Glomerular visceral epithelial cell (primary cell): ENCODE data around the gene DENND1A.
"Not testable (repeated sequence)": the region's sequence is repeated elsewhere in the genome, so short reads cannot be mapped to it uniquely, and the experiment has no call there.

ENCODE experiments used
- DNase-seq: peaks from one replicate; pipeline ENCODE4 v3.0.0-alpha.2; 2016; ENCODE audit errors: extremely low spot score

DENND1A gene, protein sequence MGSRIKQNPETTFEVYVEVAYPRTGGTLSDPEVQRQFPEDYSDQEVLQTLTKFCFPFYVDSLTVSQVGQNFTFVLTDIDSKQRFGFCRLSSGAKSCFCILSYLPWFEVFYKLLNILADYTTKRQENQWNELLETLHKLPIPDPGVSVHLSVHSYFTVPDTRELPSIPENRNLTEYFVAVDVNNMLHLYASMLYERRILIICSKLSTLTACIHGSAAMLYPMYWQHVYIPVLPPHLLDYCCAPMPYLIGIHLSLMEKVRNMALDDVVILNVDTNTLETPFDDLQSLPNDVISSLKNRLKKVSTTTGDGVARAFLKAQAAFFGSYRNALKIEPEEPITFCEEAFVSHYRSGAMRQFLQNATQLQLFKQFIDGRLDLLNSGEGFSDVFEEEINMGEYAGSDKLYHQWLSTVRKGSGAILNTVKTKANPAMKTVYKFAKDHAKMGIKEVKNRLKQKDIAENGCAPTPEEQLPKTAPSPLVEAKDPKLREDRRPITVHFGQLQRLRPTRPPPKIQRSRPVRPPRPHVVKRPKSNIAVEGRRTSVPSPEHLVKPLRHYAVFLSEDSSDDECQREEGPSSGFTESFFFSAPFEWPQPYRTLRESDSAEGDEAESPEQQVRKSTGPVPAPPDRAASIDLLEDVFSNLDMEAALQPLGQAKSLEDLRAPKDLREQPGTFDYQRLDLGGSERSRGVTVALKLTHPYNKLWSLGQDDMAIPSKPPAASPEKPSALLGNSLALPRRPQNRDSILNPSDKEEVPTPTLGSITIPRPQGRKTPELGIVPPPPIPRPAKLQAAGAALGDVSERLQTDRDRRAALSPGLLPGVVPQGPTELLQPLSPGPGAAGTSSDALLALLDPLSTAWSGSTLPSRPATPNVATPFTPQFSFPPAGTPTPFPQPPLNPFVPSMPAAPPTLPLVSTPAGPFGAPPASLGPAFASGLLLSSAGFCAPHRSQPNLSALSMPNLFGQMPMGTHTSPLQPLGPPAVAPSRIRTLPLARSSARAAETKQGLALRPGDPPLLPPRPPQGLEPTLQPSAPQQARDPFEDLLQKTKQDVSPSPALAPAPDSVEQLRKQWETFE

DNA sequence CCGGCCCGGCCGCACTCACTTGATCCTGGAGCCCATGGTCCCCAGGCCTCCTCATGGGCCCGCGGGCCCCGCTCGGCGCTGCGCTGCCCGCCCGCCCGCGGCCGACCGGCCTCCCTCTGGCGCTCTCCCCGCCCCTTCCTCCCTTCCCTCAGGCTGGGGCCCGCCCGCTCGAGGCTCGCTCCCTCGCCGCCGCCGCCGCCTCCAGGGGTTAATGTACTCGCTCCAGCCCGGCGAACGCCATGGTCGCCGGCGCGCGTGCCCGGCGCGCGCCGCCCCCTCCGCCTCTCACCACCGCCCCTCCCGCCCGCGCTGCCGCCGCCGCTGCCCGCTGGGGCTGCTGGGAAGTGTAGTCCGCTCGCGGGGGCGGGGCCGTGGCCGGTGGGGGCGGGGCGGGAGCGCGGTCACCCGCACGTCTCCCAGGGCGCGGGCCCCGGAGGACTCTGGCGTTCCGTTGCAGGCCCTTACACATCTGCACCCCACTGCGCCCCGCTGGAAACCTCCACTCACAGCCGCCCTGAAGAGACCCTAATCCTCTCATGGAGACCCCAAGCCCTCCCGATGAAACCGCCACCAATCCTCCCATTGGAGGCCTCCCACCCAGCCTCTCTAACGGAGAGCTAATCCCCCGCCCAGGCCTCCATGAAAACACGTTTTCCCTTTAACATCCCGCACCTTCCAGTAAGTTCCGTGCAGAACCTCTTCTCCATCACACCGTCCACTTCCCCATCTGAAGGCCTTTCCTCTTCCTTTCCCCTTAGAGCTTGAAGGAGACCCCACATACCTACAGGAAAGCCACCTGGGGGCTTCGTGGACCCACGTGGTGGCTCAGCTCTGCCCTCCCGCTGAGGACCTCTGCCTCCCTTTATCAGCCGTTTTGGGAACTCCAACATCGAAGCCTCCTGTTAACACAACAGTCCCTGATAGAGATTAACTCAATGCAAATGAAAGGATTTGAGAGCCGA lies at the start of gene DENND1A:
Gene DENND1A (minus strand): TSS at position 257 of the 962 bp plus-strand sequence. CDS start 221 bp downstream, at position 36.
- DNase-seq = peak; percentile 91

DNA sequence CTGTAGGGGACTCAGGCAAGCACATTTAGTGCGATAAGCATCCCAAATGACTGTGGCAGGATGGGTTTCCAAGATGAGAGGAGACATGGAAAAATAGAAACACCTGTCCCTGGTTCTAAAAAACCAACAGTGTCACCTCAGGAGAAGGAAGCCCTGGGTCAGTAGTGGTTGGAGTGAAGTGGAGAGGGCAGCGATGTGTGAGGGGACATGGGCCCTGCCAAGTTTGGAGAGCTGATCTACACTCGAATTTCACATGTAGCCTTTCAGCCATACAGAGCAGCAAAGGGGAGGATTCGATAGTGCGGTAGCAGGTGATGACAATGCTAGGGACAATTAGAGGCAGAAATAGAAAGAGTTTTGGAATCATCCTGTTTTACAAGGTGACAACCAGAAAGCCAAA lies 49.1 kb upstream of the DENND1A start:
- no peak for DNase-seq

DNA sequence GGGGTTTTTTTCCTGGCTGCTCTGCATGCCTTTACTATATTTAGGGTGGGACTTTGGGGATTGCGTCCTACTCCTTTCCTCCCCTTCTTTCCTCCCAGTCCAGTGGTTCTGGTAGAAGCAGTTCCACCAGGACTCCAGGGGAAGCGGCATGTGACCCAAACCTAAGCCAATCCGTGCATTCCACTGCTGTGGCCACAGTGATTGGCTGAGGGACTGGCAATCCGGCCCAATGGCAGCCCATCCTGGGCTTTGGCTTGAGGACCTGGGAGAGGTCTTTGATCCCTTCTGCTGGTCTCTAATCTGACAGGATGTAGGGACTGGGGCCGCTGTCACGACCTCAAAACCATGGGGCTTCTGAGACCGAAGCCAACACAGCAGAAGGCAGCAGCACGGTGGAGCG lies 46.7 kb upstream of the DENND1A start:
- not testable (repeated sequence) for DNase-seq

DNA sequence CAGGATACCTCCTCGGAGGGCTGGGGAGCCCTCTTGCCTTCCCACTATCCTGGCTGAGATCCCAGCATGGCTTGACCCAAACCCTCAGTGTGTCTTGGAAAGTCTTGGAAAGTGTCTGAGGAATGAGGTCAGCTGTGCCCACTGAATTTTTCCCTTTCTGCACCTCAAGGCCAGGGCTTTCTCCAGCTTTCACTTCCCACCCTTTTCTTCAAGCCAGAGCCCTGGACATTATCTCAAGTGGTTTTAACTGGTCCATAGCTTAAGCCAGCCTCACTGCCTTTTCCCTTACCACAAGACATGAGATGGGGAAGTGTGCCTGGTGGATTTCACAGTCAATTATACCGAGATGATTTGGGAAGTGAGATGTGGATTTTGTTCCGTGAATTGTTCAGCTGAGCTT lies 45.9 kb upstream of the DENND1A start:
- no peak for DNase-seq

DNA sequence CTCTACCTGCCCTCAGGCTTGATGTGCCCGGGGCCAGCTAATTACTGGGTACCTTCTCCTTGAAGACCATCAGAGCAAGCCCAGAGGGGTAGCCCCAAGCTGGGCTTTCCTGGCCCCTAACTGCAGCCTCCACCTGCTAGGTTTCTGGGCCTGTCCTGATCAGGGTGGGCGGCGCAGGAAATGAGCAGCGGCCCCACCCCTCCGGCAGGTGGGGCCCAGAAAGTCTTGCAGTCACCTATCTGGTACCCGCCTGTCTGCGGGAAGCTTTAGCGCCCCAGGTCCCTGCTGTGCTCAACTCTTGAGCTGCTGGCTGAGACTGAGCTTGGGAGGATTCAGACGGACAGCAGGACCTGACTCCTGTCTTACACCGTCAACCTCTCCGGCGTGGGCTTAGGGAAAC lies 44.5 kb upstream of the DENND1A start:
- DNase-seq = no peak

DNA sequence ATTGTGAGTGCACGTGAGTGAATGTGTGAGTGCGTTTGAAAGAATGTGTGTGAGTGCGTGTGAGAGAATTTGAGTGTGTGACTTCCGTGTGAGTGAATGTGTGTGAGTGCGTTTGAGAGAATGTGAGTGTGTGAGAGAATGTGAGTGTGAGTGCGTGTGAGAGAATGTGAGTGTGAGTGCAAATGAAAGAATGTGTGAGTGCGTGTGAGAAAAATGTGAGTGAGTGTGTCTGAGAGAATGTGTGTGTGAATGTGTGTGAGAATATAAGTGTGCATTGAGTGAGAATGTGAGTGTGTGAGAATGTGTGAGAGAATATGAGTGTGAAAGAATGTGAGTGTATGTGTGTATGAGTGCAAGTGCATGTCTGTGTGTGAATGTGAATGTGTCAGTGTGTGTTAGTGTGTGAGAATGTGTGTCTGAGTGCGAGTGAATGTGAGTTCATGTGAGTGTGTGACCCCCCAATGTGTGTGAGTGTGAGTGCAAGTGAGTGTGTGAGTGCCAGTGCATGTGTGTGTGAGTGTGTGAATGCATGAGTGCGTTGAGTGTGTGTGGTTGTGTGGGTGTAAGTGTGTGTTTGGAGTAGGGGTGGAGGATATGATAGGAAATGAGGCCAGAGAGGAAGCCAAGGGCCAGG lies 43.8 kb upstream of the DENND1A start:
- no peak for DNase-seq

DNA sequence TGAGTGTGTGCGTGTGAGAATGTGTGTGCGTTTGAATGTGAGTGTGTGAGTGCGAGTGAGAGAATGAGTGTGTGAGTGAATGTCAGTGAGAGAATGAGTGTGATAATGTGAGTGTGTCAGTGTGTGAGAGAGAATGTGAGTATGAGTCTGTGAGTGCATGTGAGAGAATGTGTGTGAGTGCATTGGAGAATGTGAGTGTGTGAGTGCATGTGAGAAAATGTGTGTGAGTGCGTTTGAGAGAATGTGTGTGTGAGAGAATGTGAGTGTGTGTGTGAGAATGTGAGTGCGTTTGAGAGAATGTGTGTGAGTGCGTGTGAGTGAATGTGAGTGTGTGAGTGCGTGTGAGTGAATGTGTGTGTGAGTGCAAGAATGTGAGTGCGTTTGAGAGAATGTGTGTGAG lies 42.7 kb upstream of the DENND1A start:
- DNase-seq = no peak

DNA sequence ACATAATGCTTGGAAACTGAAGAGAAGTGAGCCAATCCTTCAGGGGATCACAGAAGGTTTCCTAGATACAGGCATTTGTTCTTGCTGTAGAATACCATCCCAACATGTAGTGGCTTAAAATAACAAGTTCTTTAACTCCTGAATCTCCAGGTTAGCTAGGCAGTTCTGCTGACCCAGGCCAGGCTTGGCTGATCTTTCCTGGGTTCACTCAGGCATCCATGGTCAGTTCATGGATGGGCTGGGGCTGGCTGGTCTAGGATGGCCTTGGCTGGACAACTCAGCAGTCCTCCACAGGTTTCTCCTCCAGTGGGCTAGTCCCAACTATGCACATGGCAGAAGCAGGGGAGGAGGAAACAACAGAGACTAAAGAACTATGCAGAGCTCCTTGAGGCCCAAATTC lies 37.4 kb upstream of the DENND1A start:
- DNase-seq = no peak

DNA sequence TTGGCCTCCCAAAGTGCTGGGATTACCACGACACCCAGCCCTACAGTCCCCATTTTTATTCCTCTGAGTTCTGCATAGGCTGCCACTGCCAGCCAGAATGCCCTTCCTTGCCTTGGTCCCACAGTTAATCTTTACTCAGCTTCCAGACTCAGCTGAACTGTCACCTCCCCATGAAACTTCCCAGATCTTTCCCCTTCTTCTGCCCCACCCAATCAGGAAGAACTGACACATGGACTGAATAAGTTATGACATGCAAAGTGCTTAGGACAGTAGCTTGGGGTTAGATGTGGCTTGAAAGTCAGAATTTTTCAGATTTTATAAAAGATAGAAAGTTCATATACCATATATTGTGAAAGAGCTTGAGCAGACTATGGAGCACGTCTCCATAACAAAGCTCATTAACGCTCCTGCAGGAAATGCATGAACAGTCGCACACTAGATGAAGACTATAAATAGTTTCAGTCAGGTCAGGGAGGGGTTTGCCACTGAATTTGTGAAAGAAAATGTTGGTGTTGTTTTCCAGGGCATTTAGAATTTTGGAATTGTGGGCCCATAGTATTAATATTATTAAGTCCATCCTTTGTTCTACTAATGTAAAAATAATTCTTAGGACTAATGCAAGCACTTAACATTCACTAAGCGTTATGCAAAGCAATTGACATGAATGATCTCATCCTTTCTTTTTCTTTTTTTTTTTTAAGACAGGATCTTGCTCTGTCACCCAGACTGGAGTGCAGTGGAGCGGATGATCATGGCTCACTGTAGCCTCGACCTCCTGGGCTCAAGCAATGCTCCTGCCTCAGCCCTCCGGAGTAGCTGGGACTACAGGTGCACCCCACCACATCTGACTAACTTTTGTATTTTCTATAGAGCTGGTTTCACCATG lies 36.1 kb upstream of the DENND1A start:
- no peak for DNase-seq

DNA sequence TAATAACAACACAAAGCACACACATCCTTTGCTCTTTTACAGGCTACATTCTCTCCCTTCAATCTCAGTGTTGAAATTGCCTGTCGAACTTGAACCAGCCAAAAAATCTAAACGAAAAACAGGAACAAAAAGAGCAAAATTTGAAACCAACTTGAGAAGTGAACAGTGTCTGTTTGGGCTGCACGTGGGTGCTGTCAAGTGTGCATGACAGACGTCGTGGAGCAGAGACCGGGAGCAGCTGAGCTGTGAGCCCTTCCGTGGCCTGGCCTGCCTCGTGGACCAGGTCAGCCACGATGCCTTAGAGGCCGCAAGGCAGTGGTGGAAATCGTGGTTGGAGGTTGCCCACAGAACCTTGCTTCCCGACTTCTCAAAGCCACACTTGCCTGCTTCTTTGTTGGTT lies 34.8 kb upstream of the DENND1A start:
- DNase-seq = no peak

DNA sequence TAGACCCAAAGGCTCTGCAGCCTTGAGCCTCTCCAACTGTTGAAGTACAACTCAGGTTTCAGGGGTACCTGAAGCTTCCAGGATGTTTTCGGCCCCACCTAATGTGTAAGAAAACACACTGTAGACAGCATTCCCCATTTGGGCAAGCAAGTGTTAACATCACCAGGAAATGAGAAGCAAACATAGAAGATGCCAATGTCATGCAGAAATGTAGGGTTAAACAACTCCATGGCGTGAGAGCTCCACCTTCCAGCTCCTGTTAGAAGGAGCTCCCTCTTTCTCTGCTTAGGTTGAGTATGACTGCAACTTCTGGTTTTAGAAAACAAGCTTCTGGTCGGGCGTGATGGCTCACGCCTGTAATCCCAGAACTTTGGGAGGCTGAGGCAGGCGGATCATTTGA lies 31.0 kb upstream of the DENND1A start:
- DNase-seq = no peak

DNA sequence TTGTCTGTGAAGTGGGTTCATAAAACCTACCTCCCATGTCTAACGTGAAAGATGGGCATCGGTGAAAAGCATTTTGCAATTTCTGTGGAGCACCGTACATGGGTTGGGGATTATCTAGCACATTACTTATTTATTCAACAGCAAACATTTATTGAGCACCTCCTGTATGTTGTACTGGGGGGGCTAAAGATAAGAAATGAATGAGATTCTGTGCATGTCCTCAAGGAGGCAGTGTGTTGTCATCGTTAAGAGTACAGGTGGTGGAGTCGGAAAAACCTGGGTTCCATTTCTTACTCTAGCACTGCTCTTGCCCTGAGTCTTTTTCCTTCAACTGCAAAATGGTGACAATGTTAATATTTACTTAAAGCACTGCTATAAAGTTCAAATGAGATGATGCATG lies 30.4 kb upstream of the DENND1A start:
- DNase-seq = no peak

DNA sequence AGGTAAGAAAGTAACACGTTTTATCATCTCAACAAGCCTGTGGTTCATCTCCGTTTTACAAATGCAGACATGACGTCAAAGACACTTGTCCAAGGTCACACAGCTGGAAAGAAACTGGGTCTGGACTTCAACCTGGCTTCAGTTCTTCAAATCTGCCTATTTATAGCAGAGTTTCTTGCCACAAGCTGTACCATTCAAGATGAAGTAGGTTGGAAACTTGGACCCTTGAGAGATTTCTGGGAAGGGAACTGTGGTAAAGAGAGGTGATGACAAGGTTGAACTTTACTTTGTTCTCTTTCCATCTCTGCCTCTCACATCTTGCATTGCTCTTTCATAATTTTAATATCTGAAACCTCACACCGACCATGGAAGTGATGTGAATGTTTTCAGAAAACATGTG lies 29.9 kb upstream of the DENND1A start:
- no peak for DNase-seq

DNA sequence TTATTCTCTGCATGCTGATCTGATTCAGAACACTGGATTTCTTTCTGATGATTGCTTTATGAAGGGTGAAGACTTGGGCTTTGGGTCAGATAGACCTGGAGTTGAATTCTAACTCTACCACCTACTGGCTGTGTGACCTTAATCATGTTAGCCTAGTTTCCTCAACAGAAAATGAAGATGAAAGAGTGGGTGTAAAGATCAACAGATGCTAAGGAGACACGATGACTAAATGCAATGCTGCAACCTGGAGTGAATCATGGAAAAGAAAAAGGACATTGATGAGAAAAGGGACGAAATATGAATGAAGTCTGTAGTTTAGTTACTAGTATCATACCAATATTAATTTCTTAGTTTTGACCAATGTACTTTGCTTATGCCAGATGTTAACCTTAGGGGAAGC lies 27.8 kb upstream of the DENND1A start:
- no peak for DNase-seq

DNA sequence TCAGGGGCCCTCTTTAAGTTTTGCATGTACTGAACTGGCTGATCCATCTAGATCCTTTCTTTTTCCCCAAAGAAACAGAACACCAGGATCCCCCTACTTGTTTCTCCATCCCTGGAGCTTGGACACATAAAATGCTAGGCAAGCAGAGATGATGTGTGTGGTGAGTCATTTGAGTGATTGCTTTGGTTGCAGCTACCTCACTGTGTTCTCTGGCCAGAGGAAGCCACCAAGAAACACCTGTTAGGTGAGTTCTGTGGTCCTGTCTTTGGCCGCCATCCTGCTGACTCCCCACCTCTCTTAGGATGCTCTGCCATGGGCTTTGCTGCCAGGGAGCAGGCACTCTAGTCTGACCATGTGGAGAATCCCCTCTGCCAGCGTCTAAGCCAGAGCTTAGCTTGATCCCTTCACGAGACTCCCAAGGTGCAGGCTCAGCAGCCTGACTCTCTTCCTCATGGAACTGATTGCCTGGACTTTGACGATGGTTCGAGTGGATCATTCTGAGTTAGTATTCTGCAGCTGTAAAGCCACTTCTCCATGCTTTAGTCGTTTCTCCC lies 27.3 kb upstream of the DENND1A start:
- no peak for DNase-seq

DNA sequence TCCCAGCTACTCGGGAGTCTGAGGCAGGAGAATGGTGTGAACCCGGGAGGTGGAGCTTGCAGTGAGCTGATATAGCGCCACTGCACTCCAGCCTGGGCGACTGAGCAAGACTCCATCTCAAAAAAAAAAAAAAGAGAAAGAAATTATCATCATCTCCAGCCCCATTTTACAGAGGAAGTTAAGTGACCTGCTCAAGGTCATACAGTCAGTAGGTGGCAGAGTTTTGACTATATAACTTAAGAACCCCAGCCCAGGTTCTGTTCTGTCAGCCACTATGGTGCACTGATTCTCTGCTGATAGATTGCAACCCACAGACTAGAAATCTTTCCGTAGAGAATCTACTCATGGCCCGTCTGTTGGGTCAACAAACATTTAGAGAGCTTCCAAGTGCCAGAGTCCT lies 25.7 kb upstream of the DENND1A start:
- no peak for DNase-seq

DNA sequence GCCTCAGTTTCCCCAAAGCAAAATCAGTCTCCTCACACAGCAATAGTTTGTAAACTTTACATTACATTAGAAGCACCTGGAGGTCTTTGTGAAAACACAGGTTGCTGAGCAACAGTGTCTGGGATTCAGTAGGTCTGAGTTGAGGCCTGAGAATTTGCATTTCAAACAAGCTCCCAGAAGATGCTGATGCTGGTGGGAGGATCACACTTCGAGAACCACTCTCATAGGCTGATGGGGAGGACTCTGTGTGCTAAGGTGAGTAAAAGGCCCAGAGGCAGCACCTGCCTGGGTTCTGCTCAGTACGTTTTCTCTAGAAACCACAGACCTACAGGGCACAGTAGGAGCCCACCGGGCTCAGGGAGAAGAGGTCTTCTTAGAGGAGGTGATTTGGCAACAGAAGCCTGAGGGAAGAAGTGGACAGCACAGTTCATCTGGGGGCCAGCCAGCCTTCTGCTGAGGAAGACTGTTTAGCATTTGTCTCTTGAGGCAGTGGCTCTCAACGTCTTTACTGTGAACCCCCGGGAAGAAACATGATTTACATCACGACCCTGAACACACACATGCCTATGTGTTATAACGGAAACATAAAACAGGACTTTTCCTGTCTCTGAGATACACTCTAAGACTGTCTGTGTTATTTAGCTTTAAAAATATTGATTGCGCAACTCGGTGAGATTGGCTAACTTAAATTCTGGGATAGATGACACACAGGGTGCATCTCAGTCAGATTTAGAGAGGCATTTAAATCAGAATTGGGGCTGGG lies 24.8 kb upstream of the DENND1A start:
- no peak for DNase-seq

DNA sequence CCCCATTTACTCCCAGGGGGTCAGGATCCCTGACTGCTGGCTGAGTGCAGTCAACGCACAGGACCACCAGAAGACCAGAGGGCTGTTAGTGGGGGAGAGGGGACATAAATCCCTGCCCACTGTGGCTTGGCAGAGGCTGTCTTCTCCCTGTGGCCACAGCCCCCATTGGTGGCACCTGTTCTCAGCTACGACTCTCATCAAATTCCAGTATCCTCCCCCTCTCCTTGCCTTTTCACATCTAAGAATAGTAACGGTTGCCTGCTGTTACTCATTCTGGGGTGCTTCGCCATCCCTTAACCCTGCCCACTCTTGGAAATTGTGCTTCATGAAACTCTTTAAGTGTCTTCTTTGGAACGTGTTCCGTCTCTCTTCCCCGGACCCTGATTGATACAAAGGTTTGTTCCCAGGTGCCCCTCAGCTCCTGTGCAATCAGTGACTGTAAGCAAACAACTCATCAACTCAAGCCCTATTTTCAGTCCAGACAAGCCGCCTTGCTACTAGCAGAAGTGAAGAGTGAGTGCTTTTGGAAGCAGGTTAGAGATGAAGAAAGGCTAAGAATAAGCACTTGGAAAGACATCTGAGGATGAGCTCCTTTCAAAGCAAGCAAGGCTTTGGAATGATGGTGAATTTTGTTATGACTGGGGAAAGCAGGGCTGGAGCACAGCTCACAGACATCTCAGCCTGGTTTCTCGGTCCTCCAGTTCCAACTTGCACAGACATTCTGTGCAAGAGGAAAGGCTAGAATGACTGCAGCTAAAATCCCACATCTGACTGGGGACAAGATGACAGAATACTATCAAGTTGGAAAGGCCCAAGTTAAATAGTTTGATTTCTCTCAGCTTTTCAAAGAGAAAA lies 22.9 kb upstream of the DENND1A start:
- DNase-seq = no peak
